NCI-H345 (cell line): ENCODE results near the gene KHDC4.
"Not testable (repeated sequence)": the region's sequence is repeated elsewhere in the genome, so short reads cannot be mapped to it uniquely, and the experiment has no call there.

Experiments used
- DNase-seq: peaks from one replicate; lab custom pipeline; 2025; lab: John Stamatoyannopoulos, UW

Gene KHDC4

GRCh38 chr1:155940993-155941844 lies 7.0 kb upstream of the KHDC4 start, which contains the start of gene RXFP4:
Gene RXFP4 (plus strand): TSS chr1:155941638. CDS start chr1:155941710, 72 bp downstream.
- DNase-seq: no peak

- no peak for DNase-seq
Measured at GRCh38 chr1:155940482-155940992, 6.3 kb upstream of the KHDC4 start.

GRCh38 chr1:155938220-155938627 lies 4.0 kb upstream of the KHDC4 start:
- DNase-seq: peak; percentile 90

GRCh38 chr1:155934936-155935590 lies 850 bp upstream of the KHDC4 start:
- peak; percentile 72 for DNase-seq

GRCh38 chr1:155933591-155934096 lies 569 bp downstream of the KHDC4 start:
- DNase-seq: no peak

GRCh38 chr1:155932487-155932886 lies 1.7 kb downstream of the KHDC4 start:
- DNase-seq: no peak

GRCh38 chr1:155932081-155932480 lies 2.1 kb downstream of the KHDC4 start:
- DNase-seq: no peak

GRCh38 chr1:155931332-155932038 lies 2.7 kb downstream of the KHDC4 start:
- no peak for DNase-seq

GRCh38 chr1:155930725-155931124 lies 3.5 kb downstream of the KHDC4 start:
- not testable (repeated sequence) for DNase-seq

- DNase-seq: no peak
Measured at GRCh38 chr1:155929057-155929456, 5.2 kb downstream of the KHDC4 start.

- DNase-seq: no peak
Measured at GRCh38 chr1:155925506-155925905, 8.7 kb downstream of the KHDC4 start.

- no peak for DNase-seq
Measured at GRCh38 chr1:155920717-155921116, 13.5 kb downstream of the KHDC4 start.

- DNase-seq: no peak
Measured at GRCh38 chr1:155919801-155920200, 14.4 kb downstream of the KHDC4 start.

GRCh38 chr1:155918660-155919059 lies 15.6 kb downstream of the KHDC4 start:
- no peak for DNase-seq

- DNase-seq: no peak
Measured at GRCh38 chr1:155913969-155914757, 20.1 kb downstream of the KHDC4 start.

GRCh38 chr1:155912056-155912536 lies 22.1 kb downstream of the KHDC4 start:
- DNase-seq: no peak

- DNase-seq: peak; percentile 99
Measured at GRCh38 chr1:155911156-155912055, 22.8 kb downstream of the KHDC4 start, which contains the start of gene RIT1. Gene RIT1 (minus strand): TSS chr1:155911349. CDS start chr1:155910761, 588 bp downstream.

GRCh38 chr1:155910621-155911121 lies 23.5 kb downstream of the KHDC4 start:
- peak; percentile 78 for DNase-seq

GRCh38 chr1:155909894-155910293 lies 24.3 kb downstream of the KHDC4 start:
- DNase-seq: no peak

- DNase-seq: no peak
Measured at GRCh38 chr1:155904261-155904660, 30.0 kb downstream of the KHDC4 start.
